ENCODE measurements around the gene TCERG1L.

DNA sequence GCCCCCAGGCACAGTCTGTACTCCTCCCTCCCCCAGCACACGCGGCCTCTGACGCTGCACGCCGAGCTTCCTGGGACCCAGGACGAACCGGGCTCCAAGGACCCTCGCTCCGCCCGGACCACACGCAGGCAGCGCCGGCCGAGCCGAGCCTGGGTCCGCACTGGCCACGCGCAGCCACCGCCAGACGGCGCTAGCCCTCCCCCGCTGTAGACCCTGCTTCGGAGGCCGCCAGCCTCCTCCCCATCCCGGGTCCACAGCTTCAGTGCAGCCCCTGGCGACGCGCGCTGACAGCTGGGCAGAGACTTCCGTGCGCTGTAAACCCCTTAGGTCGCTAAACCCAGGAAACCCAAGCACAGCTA is 936 bp upstream of the TCERG1L start:
- TF ChIP-seq, protein P1, sequence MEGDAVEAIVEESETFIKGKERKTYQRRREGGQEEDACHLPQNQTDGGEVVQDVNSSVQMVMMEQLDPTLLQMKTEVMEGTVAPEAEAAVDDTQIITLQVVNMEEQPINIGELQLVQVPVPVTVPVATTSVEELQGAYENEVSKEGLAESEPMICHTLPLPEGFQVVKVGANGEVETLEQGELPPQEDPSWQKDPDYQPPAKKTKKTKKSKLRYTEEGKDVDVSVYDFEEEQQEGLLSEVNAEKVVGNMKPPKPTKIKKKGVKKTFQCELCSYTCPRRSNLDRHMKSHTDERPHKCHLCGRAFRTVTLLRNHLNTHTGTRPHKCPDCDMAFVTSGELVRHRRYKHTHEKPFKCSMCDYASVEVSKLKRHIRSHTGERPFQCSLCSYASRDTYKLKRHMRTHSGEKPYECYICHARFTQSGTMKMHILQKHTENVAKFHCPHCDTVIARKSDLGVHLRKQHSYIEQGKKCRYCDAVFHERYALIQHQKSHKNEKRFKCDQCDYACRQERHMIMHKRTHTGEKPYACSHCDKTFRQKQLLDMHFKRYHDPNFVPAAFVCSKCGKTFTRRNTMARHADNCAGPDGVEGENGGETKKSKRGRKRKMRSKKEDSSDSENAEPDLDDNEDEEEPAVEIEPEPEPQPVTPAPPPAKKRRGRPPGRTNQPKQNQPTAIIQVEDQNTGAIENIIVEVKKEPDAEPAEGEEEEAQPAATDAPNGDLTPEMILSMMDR (IDR thresholded peaks at IDR 0.05), result peak in 2 of 5 experiments; percentile 10 to 46
- TF ChIP-seq POLR2A (IDR thresholded peaks at IDR 0.05), result no peak

Measured in tibial nerve (tissue), 3 donors.